Subcutaneous adipose tissue (tissue), 4 donors: ENCODE data around the gene ORC4. TPM values are rescaled to one million over a fixed set of nuclear protein-coding genes. Genes with fewer than 3 reads are reported as not detected.

Source experiments
- total RNA-seq, 4 donors: library from RNA; depleted of rRNA; stranded (reverse); fragments of >200 nt; gene quantifications; one replicate each; pipeline ENCODE4 v1.1.0, GENCODE V29; 2016
- TF ChIP-seq, protein P1 (sequence below): fragments of 450-650 bp; IDR thresholded peaks from one replicate; pipeline ENCODE4 v1.5.1; 2016; ENCODE audit warnings: low read depth, mild to moderate bottlenecking, control low read depth, antibody characterized with exemption, moderate library complexity

ORC4 gene
- total RNA-seq, result 10 to 100 TPM; 15.8 to 50.1 (median 36.8) TPM

DNA sequence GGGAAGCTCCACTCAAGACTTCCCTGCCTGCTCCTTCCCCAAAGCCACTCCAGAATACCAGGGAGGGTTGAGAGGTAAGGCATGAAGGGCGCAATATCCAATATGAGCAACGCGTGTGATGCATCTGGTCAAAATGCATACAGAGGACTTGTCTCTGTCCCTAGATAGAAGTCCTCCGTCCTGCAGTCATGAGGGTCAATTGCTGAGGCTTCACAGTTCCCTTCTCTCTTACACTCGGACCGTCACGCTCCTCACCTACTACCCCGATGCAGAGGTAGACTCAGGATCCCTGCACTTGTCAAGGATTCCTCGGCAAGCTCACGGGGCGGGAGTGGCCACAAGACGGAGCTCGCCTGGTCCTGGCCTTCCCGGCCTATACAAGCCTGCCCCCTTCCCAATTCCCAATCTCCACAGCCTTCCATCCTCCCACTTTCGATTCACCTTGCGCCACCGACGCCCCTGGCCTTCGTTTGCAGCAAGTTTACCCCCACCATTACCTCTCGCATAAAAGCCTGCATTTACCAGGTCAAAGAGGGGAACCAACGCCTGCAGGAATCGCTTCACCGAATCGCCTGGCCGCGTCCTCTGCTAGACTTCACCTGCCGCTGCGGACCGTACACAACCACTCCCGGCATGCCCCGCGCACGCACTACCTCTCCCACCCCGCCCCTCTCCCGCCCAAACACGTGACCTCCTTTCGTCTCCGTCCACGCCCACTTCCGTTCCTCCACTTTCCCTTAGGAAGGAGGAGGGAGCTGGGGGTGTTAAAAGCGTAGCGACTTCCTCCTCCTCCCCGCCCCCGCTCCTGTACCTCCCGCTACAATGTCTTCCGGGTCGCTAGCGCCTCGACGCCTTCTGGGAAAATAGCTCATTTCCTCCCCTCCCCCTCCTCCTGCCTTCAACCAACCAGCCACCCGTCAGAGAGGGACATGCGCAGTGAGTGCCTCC is at the start of gene ORC4:
Gene ORC4 (minus strand): TSS at position 627 of the 948 bp plus-strand sequence. CDS start 44,779 bp downstream, outside the sequence.
- TF ChIP-seq, protein P1, sequence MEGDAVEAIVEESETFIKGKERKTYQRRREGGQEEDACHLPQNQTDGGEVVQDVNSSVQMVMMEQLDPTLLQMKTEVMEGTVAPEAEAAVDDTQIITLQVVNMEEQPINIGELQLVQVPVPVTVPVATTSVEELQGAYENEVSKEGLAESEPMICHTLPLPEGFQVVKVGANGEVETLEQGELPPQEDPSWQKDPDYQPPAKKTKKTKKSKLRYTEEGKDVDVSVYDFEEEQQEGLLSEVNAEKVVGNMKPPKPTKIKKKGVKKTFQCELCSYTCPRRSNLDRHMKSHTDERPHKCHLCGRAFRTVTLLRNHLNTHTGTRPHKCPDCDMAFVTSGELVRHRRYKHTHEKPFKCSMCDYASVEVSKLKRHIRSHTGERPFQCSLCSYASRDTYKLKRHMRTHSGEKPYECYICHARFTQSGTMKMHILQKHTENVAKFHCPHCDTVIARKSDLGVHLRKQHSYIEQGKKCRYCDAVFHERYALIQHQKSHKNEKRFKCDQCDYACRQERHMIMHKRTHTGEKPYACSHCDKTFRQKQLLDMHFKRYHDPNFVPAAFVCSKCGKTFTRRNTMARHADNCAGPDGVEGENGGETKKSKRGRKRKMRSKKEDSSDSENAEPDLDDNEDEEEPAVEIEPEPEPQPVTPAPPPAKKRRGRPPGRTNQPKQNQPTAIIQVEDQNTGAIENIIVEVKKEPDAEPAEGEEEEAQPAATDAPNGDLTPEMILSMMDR, result no peak

DNA sequence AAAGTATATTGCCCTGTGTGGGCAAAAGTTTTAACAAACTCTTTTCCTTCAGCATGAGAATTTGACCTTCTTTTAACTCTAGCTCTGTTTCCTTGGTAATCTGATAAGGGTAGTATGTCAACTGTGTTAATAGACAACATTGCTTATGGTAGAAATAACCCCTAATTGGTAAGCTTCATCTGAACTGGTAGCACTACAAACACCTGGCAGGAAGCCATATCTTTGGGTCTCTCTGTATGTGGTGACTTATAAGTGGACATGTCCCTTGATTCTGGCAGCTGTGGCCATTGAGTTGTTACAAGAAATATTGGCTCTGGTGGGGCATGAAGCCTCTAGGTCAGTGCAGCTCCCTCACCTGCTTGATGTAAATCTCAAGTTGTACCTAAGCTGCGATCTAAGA is 47.3 kb upstream of the ORC4 start:
- TF ChIP-seq, protein P1, result no peak

- TF ChIP-seq, protein P1, result no peak
These were observed 45.4 kb upstream of the ORC4 start for GRCh38 chr2:148065936-148066335.

DNA sequence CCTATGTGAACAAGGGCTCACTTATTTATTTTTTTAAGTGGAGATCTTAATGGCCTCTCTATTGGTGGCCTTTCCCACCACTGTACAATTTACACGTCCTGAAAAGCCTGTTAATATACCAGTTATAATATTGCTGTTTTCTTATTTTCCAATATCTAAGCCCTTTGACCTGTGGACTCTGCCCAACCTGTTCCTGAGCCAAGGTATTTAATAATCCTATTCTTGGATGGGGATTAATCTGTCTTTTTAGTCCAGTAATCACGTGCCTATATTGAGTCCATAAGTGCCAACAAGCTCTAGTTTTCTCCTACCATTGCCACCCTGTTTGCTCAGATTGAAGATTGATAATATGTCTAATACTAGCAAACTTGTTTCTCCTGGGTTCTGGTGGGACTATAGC is 43.1 kb upstream of the ORC4 start:
- TF ChIP-seq, protein P1, result no peak

DNA sequence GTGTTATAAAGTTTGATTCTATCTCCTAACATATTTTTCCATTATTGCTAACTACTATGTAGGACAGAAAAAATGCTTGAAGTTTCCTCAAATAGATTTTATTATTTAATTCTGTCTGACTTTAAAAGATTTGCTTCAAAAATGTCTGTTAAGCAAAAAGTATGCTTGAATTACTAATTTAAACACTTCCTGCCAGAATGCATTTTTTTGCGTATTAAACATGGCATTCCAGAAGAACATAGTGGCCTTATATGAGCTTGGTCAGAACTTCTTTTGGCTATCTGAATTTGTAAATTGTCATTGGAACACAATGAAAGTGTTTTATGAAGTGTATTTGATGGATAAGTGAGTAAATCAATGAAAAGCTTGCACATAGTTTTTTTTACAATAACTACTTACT is 38.1 kb upstream of the ORC4 start:
- TF ChIP-seq, protein P1, result no peak

GRCh38 chr2:148052687-148053086 is 32.1 kb upstream of the ORC4 start:
- TF ChIP-seq, protein P1, result no peak

DNA sequence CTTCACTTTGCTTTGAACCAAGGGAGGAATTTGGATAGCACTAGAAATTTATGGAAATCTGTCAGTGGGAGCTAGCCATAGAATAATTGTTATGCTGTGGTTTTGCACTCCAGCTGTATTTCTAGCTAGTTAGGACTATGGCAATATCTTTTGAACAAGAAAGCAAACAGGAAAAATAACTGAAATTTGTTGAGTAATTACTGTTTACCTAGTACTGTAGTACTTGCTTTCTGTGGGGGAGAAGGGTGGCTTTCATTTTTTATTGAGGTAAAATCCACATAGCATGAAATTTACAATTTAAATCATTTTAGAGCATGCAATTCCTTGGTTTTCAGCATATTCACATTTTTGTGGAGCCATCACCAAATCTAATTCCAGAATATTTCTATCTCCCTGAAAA is 28.7 kb upstream of the ORC4 start:
- TF ChIP-seq, protein P1, result no peak
